Lower leg skin (tissue), 3 donors: ENCODE results near the gene ARSB.

ENCODE experiments used
- CTCF ChIP-seq, 3 donors: fragments of 450-650 bp; IDR thresholded peaks; one replicate each; pipeline ENCODE4 v1.5.1; 2016; ENCODE audit warnings: antibody characterized with exemption in 3 of 3, mild to moderate bottlenecking in 3 of 3, moderate library complexity in 2 of 3
- POLR2A ChIP-seq, 2 donors: fragments of 450-650 bp; IDR thresholded peaks; one replicate each; pipeline ENCODE4 v1.6.1; 2016 to 2017; ENCODE audit warnings: antibody characterized with exemption in 2 of 2, mild to moderate bottlenecking in 1 of 2, moderate library complexity in 1 of 2

- TF ChIP-seq CTCF (IDR thresholded peaks at IDR 0.05) (no peak), POLR2A (IDR thresholded peaks at IDR 0.05) (no peak)
Observed at GRCh38 chr5:78779771-78780616, 205.1 kb downstream of the ARSB start.
